Ovary (tissue), 9 donors: ENCODE measurements around the gene RTN1. TPM values are rescaled to one million over a fixed set of nuclear protein-coding genes. Genes with fewer than 3 reads are reported as not detected.
"Not testable (repeated sequence)": the region's sequence is repeated elsewhere in the genome, so short reads cannot be mapped to it uniquely, and the experiment has no call there.

Experiments used
- DNase-seq, 5 donors: peaks; one replicate each; pipeline ENCODE4 v3.0.0-alpha.2; 2019 to 2020
- H3K27ac ChIP-seq, 2 donors: fragments of 200-600 bp; one replicate each; pipeline versions ENCODE4 v1.5.1 to v1.8.0; 2019 to 2022
- H3K27me3 ChIP-seq: fragments of 200-600 bp; one replicate; pipeline ENCODE4 v1.8.0; 2022
- H3K36me3 ChIP-seq: fragments of 200-600 bp; sonication (generic); one replicate; pipeline ENCODE4 v1.5.1; 2019
- H3K4me1 ChIP-seq: one replicate; pipeline ENCODE4 v1.8.1; 2013; ENCODE audit warnings: mild to moderate bottlenecking, moderate library complexity; ENCODE audit not compliant: insufficient read depth
- H3K4me3 ChIP-seq: fragments of 200-600 bp; sonication (generic); one replicate; pipeline ENCODE4 v1.5.1; 2017
- H3K9me3 ChIP-seq, 2 donors: fragments of 200-600 bp in 1 of 2; sonication (generic) in 1 of 2; one replicate each; pipeline versions ENCODE4 v1.5.1 to v1.8.1; 2013 to 2019; ENCODE audit warnings: mild to moderate bottlenecking in 1 of 2, moderate library complexity in 1 of 2
- EP300 ChIP-seq: sonication (generic); formaldehyde crosslinking; IDR thresholded peaks from one replicate; pipeline ENCODE4 v1.6.1; 2017; ENCODE audit warnings: antibody characterized with exemption
- POLR2A ChIP-seq: fragments of 450-650 bp; IDR thresholded peaks from one replicate; pipeline ENCODE4 v1.6.1; 2017; ENCODE audit warnings: antibody characterized with exemption, mild to moderate bottlenecking, moderate library complexity
- WGBS, 3 donors: extraction: QIAGEN DNeasy Blood & Tissue Kit in 1 of 3; methylation state at CpG; one replicate each; pipeline versions ENCODE4 v1.1.5 to v1.1.7; 2013 to 2017; 5-methylcytosine and 5-hydroxymethylcytosine counted together
- intact Hi-C, 4 donors: fragments of 100-400 bp; cut with DNase I; formaldehyde crosslinking; loops; one replicate each; pipeline versions ENCODE4 v1.11.0 to v1.15.1; 2022 to 2023
- polyA plus RNA-seq, 2 donors: library from polyadenylated mRNA; stranded (reverse); fragments of 200-250 nt in 1 of 2; fragments of 350-450 nt in 1 of 2; fragmentation: Illumina TruSeq in 1 of 2; extraction: RNeasy Lipid Tissue Mini Kit (QIAGEN cat#74804) in 1 of 2; gene quantifications; one replicate each; pipeline ENCODE4 v1.2.3, GENCODE V29; 2013 to 2014
- total RNA-seq, 7 donors: library from RNA; depleted of rRNA in 2 of 7; stranded (reverse); fragments of >200 nt in 2 of 7; fragmentation: NEBNext Ultra II Directional in 3 of 7; extraction: Animal tissue kit (Norgen Biotek cat#: 25700) in 3 of 7; gene quantifications; one replicate each; pipeline versions ENCODE4 v1.1.0 to v1.2.4, GENCODE V29; 2016 to 2023
- TF ChIP-seq, protein P1 (sequence below), 3 donors: fragments of 450-650 bp in 2 of 3; fragments of 200-600 bp in 1 of 3; IDR thresholded peaks; one replicate each; pipeline versions ENCODE4 v1.5.1 to v1.8.0; 2016 to 2022; ENCODE audit warnings: antibody characterized with exemption in 3 of 3, mild to moderate bottlenecking in 1 of 3
- donor health status: DM: no; HTN: no; CAD: no; lungs with moderate emphysema.
- donor health status: DM: no; HTN: no; CAD: no.
- donor health status: Bipolar disorder and iron deficiency.
- donor health status: DM: yes; HTN: yes; CAD: no.
- donor health status: DM: no; HTN: no; CAD: no.
- donor health status: DM: yes; HTN: yes; CAD: no.

RTN1 gene
- total and polyA plus RNA-seq, 9 donors = 0.51 to 10.2 (median 1.00) TPM

DNA sequence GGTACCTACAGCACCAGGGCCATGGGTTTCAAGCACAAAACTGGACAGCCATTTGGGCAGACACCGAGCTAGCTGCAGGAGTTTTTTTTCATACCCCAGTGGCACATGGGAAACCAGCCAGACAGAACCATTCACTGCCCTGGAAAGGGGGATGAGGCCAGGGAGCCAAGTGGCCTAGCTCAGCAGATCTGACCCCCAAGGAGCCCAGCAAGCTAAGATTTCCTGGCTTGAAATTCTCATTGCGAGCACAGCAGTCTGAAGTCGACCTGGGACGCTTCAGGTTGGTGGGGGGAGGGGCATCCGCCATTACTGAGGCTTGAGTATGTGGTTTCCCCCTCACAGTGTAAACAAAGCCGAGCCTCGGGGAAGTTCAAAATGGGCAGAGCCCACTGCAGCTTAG is 212.8 kb downstream of the RTN1 start:
- WGBS, 3 donors = 75 to 83% (median 75%) methylated on average over 3 to 7 of the region's 7 CpGs
- no peak for DNase-seq
- Histone ChIP-seq H3K9me3 (no peaks in the 10 kb centered on the region), H3K4me3 (no peak overlapping the region), H3K27ac (no peak overlapping the region), H3K36me3 (no peaks in the 10 kb centered on the region), H3K4me1 (no peaks in the 10 kb centered on the region), H3K27me3 (no peaks in the 10 kb centered on the region)
- intact Hi-C loops = no loop called here
- TF ChIP-seq, protein P1, sequence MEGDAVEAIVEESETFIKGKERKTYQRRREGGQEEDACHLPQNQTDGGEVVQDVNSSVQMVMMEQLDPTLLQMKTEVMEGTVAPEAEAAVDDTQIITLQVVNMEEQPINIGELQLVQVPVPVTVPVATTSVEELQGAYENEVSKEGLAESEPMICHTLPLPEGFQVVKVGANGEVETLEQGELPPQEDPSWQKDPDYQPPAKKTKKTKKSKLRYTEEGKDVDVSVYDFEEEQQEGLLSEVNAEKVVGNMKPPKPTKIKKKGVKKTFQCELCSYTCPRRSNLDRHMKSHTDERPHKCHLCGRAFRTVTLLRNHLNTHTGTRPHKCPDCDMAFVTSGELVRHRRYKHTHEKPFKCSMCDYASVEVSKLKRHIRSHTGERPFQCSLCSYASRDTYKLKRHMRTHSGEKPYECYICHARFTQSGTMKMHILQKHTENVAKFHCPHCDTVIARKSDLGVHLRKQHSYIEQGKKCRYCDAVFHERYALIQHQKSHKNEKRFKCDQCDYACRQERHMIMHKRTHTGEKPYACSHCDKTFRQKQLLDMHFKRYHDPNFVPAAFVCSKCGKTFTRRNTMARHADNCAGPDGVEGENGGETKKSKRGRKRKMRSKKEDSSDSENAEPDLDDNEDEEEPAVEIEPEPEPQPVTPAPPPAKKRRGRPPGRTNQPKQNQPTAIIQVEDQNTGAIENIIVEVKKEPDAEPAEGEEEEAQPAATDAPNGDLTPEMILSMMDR (IDR thresholded peaks at IDR 0.05) = no peak
- no peak for TF ChIP-seq EP300
- TF ChIP-seq POLR2A = no peak

DNA sequence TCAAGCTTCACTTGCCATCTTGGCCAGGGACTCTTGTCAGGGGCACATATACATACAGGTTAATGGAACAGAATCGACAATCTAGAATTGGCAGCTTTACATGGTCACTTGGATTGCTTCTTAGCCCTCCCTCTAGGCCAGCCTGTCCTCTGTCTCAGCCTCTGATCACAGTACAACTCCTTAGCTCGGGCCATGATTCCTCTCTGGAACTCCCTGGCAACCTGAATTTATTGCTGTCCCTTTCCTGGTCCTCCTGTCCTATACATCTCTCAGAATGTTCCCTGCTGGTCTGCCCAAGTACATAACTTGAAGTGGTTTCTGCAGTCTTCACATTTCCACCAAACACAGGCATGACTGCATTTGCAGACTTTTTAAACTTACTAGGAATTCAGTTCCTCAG is 214.1 kb downstream of the RTN1 start:
- H3K4me3 ChIP-seq = no peak overlapping the region
- no peaks in the 10 kb centered on the region for H3K36me3 ChIP-seq
- no peaks in the 10 kb centered on the region for H3K27me3 ChIP-seq
- TF ChIP-seq EP300 = no peak
- no peak for TF ChIP-seq POLR2A
- TF ChIP-seq, protein P1 (IDR thresholded peaks at IDR 0.05) = no peak
- H3K4me1 ChIP-seq = no peaks in the 10 kb centered on the region
- H3K9me3 ChIP-seq = no peaks in the 10 kb centered on the region
- DNase-seq = no peak
- no peak overlapping the region for H3K27ac ChIP-seq
- WGBS, 3 donors = 51 to 75% (median 57%) methylated on average over 2 of the region's 2 CpGs
- intact Hi-C loops = no loop called here

DNA sequence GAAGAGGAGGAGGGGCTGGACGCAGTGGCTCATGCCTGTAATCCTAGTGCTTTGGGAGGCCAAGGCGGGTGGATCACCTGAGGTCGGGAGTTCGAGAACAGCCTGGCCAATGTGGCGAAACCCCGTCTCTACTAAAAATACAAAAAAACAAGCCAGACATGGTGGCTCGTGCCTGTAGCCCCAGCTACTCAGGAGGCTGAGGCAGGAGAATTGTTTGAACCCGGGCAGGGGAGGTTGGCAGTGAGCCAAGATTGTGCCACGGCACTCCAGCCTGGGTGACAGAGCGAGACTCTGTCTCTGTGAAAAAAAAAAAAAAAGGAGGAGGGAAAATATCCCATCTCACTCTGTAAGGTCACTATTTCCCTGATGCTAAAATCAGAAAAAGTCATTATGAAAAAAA is 216.4 kb downstream of the RTN1 start:
- DNase-seq, H3K27me3 ChIP-seq, H3K9me3 ChIP-seq, H3K27ac ChIP-seq, H3K36me3 ChIP-seq, H3K4me3 ChIP-seq, intact Hi-C loops, H3K4me1 ChIP-seq: not testable (repeated sequence)
- WGBS, 3 donors = 82 to 88% (median 88%) methylated on average over 10 of the region's 10 CpGs

DNA sequence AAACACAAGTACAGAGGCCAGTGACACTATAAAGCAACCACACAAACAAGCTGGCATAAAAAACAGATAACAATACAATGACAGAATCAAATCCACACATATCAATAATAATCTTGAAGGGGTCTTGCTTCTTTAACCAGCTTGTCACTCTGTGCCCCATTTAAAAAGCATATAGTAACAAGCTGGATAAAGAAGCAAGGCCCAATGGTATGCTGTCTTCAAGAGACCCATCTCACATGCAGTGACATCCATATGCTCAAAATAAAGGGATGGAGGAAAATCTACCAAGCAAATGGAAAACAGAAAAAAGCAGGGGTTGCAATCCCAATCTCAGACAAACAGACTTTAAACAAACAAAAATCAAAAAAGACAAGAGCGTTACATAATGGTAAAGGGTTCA is 223.7 kb downstream of the RTN1 start:
- intact Hi-C loops, DNase-seq, H3K27me3 ChIP-seq, H3K4me3 ChIP-seq, H3K36me3 ChIP-seq, H3K27ac ChIP-seq, H3K9me3 ChIP-seq, H3K4me1 ChIP-seq: not testable (repeated sequence)
- 77 to 94% (median 80%) methylated on average over 1 of the region's 1 CpG for WGBS, 3 donors

DNA sequence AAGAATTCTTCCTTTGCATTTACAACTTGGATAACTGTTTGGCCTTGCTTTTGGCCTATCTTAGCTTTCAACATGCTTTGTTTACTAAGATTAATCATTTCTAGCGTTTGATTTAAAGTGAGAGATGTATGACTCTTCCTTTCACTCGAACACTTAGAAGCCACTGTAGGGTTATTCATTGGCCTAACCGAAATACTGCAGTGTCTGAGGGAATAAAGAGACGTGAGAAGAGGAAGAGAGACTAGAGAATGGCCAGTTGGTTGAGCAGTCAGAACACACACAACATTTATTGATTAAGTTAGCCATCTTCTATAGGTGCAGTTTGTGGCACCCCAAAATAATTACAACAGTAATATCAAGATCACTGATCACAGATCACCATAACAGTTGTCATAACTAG is 231.7 kb downstream of the RTN1 start:
- H3K27ac ChIP-seq = no peak overlapping the region
- H3K27me3 ChIP-seq = no peaks in the 10 kb centered on the region
- no peak overlapping the region for H3K4me3 ChIP-seq
- no peaks in the 10 kb centered on the region for H3K4me1 ChIP-seq
- DNase-seq = no peak
- intact Hi-C loops = no loop called here
- no peak for TF ChIP-seq EP300
- no peak for TF ChIP-seq POLR2A
- TF ChIP-seq, protein P1 (IDR thresholded peaks at IDR 0.05) = no peak
- H3K36me3 ChIP-seq = no peaks in the 10 kb centered on the region
- 69 to 75% (median 69%) methylated on average over 4 of the region's 4 CpGs for WGBS, 3 donors
- no peaks in the 10 kb centered on the region for H3K9me3 ChIP-seq

DNA sequence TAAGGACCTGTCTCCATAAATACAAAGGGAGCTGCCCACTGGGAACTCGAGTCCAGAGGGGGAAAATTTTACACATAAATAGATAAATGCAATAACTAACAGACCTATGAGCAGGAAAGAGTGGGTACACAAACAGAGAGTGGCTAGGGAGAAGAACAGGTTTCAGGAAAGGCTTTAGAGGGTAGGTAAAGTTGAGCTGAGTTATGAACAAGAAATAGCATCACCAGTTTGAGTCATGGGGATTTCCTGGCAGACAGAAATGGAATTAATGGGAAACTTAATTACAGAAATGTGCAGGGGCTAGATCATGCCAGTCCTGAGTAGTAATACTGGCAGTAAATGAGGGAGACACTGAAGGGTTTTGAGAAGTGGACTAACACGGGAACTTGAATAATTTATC is 236.0 kb downstream of the RTN1 start:
- 47 to 58% (median 51%) methylated on average over 2 of the region's 2 CpGs for WGBS, 3 donors
- TF ChIP-seq POLR2A = no peak
- no peak for TF ChIP-seq EP300
- TF ChIP-seq, protein P1 (IDR thresholded peaks at IDR 0.05) = no peak
- no peak overlapping the region for H3K27ac ChIP-seq
- H3K4me3 ChIP-seq = no peak overlapping the region
- H3K4me1 ChIP-seq = peaks cover 2% of the 10 kb centered on the region
- no peaks in the 10 kb centered on the region for H3K36me3 ChIP-seq
- no peak for DNase-seq
- intact Hi-C loops = no loop called here
- H3K27me3 ChIP-seq = no peaks in the 10 kb centered on the region
- H3K9me3 ChIP-seq = peaks cover 0 to 5% of the 10 kb centered on the region in 2 donors
